IMR-90 (cell line): ENCODE results near the gene ZFR2. TPM values are rescaled to one million over a fixed set of nuclear protein-coding genes. Genes with fewer than 3 reads are reported as not detected.

Experiments used
- ATAC-seq: fragments of 200-7000 bp; cut with Tn5 transposase; 2 replicates; pipeline ENCODE4 v1.9.1; 2020; ENCODE audit warnings: low read depth, mild to moderate bottlenecking, moderate library complexity
- BruUV-seq: library from RNA; stranded (reverse); fragments of 400-500 nt; replicated peaks from 2 replicates; lab custom pipeline; 2021; lab: Mats Ljungman, UMichigan
- CTCF ChIA-PET: fragments of 300-600 bp; formaldehyde crosslinking; extraction: SDS; loops from one replicate; lab custom pipeline; 2021; ENCODE audit warnings: antibody characterized with exemption; lab: Yijun Ruan, JAX
- POLR2A ChIA-PET: fragments of 300-600 bp; sonication (Branson Sonifier 250); formaldehyde crosslinking; loops from one replicate; lab custom pipeline; 2022; ENCODE audit warnings: antibody characterized with exemption; ENCODE audit not compliant: unreplicated experiment; lab: Charles Lee
- DNase-seq: peaks from one replicate; pipeline ENCODE4 v3.0.0; 2013
- H2AFZ ChIP-seq: replicated peaks from 2 replicates; pipeline ENCODE3; 2013; ENCODE audit warnings: low read length, mild to moderate bottlenecking; ENCODE audit not compliant: poor library complexity
- H2AK5ac ChIP-seq: 2 replicates; pipeline ENCODE4 v1.6.1; 2013; ENCODE audit warnings: low read depth, low read length, inconsistent platforms
- H2AK9ac ChIP-seq: replicated peaks from 2 replicates; pipeline ENCODE3; 2013; ENCODE audit warnings: mild to moderate bottlenecking, low read depth, low read length, moderate library complexity; ENCODE audit not compliant: poor library complexity
- H2BK120ac ChIP-seq: 2 replicates; pipeline ENCODE4 v1.6.1; 2013; ENCODE audit warnings: low read depth, low read length, inconsistent platforms
- H2BK15ac ChIP-seq: 3 replicates; pipeline ENCODE4 v1.6.1; 2013; ENCODE audit warnings: low read depth, low read length, inconsistent platforms
- H2BK20ac ChIP-seq: 2 replicates; pipeline ENCODE4 v1.6.1; 2013; ENCODE audit warnings: low read depth, mild to moderate bottlenecking, inconsistent platforms, low read length, moderate library complexity
- H2BK5ac ChIP-seq: 2 replicates; pipeline ENCODE4 v1.6.1; 2013; ENCODE audit warnings: mild to moderate bottlenecking, low read depth, low read length, inconsistent platforms; ENCODE audit not compliant: poor library complexity, severe bottlenecking
- H3K14ac ChIP-seq: replicated peaks from 2 replicates; pipeline ENCODE4 v1.6.1; 2013; ENCODE audit warnings: low read depth, low read length, inconsistent platforms
- H3K18ac ChIP-seq: 2 replicates; pipeline ENCODE4 v1.6.1; 2013; ENCODE audit warnings: low read depth, low read length, control low read depth
- H3K23ac ChIP-seq: 2 replicates; pipeline ENCODE4 v1.6.1; 2013; ENCODE audit warnings: low read depth, low read length, inconsistent platforms
- H3K27ac ChIP-seq: 2 replicates; pipeline ENCODE4 v1.5.1; 2013; ENCODE audit warnings: mild to moderate bottlenecking, control low read depth, low read length; ENCODE audit not compliant: insufficient read depth
- H3K27me3 ChIP-seq: 2 replicates; pipeline ENCODE4 v1.6.1; 2013; ENCODE audit warnings: low read length; ENCODE audit not compliant: control insufficient read depth, insufficient read depth
- H3K36me3 ChIP-seq: 2 replicates; pipeline ENCODE4 v1.6.1; 2013; ENCODE audit warnings: low read length, mixed read lengths; ENCODE audit not compliant: control insufficient read depth, insufficient read depth
- H3K4ac ChIP-seq: 2 replicates; pipeline ENCODE4 v1.6.1; 2013; ENCODE audit warnings: low read depth, low read length, inconsistent platforms
- H3K4me1 ChIP-seq: 2 replicates; pipeline ENCODE4 v1.6.1; 2013; ENCODE audit warnings: low read length, mixed read lengths; ENCODE audit not compliant: control insufficient read depth, insufficient read depth
- H3K4me2 ChIP-seq: 2 replicates; pipeline ENCODE4 v1.6.1; 2013; ENCODE audit warnings: low read depth, mild to moderate bottlenecking, control low read depth, low read length, moderate library complexity
- H3K4me3 ChIP-seq: 2 replicates; pipeline ENCODE4 v1.5.1; 2013; ENCODE audit warnings: low read depth, mild to moderate bottlenecking, control low read depth, low read length, moderate library complexity; ENCODE audit not compliant: insufficient read depth
- H3K56ac ChIP-seq: 2 replicates; pipeline ENCODE4 v1.6.1; 2013; ENCODE audit warnings: low read length, inconsistent platforms; ENCODE audit not compliant: insufficient read depth; ENCODE audit errors: extremely low read depth
- H3K79me1 ChIP-seq, 2 experiments: 2 replicates each; pipeline ENCODE4 v1.6.1; 2013; ENCODE audit warnings: low read length in 2 of 2, inconsistent platforms in 1 of 2, low read depth in 1 of 2
- H3K9ac ChIP-seq: 2 replicates; pipeline ENCODE4 v1.6.1; 2013; ENCODE audit warnings: low read depth, low read length, control low read depth
- H3K9me1 ChIP-seq: 2 replicates; pipeline ENCODE4 v1.6.1; 2013; ENCODE audit warnings: low read length, inconsistent platforms; ENCODE audit not compliant: insufficient read depth
- H3K9me3 ChIP-seq: 2 replicates; pipeline ENCODE4 v1.6.1; 2013; ENCODE audit warnings: low read length; ENCODE audit not compliant: control insufficient read depth, insufficient read depth
- H4K20me1 ChIP-seq: 2 replicates; pipeline ENCODE4 v1.6.1; 2013; ENCODE audit warnings: low read length, inconsistent platforms; ENCODE audit not compliant: insufficient read depth
- H4K5ac ChIP-seq: 2 replicates; pipeline ENCODE4 v1.6.1; 2013; ENCODE audit warnings: mild to moderate bottlenecking, low read depth, low read length, control low read depth
- H4K8ac ChIP-seq, 2 experiments: 2 replicates each; pipeline ENCODE4 v1.6.1; 2013; ENCODE audit warnings: low read depth in 2 of 2, low read length in 2 of 2, control low read depth in 1 of 2, inconsistent platforms in 1 of 2
- H4K91ac ChIP-seq: 2 replicates; pipeline ENCODE4 v1.6.1; 2013; ENCODE audit warnings: low read depth, low read length, inconsistent platforms; ENCODE audit not compliant: insufficient read depth
- CHD1 ChIP-seq: IDR thresholded peaks from 2 replicates; pipeline ENCODE4 v1.6.1; 2012; ENCODE audit warnings: low read depth, low read length, improper control_type of control experiment
- CTCF ChIP-seq: conservative IDR thresholded peaks from 2 replicates; pipeline ENCODE4 v1.5.1; 2012; ENCODE audit warnings: mild to moderate bottlenecking, low read depth, low read length, improper control_type of control experiment
- FOS ChIP-seq: fragments of 150-350 bp; IDR thresholded peaks from 2 replicates; pipeline ENCODE4 v1.6.1; 2016; ENCODE audit warnings: low read depth, low read length
- MAZ ChIP-seq: IDR thresholded peaks from 2 replicates; pipeline ENCODE4 v1.6.1; 2012; ENCODE audit warnings: low read depth, mild to moderate bottlenecking, low read length, improper control_type of control experiment, moderate library complexity, borderline replicate concordance
- MXI1 ChIP-seq: IDR thresholded peaks from 2 replicates; pipeline ENCODE4 v1.6.1; 2012; ENCODE audit warnings: low read depth, mild to moderate bottlenecking, low read length, moderate library complexity, borderline replicate concordance
- POLR2A ChIP-seq: IDR thresholded peaks from 2 replicates; pipeline ENCODE4 v1.6.1; 2012; ENCODE audit warnings: mild to moderate bottlenecking, low read depth, low read length
- RCOR1 ChIP-seq: IDR thresholded peaks from 2 replicates; pipeline ENCODE4 v1.6.1; 2012; ENCODE audit warnings: mild to moderate bottlenecking, low read length, improper control_type of control experiment; ENCODE audit not compliant: insufficient replicate concordance
- RFX5 ChIP-seq: IDR thresholded peaks from 2 replicates; pipeline ENCODE4 v1.8.0; 2012; ENCODE audit warnings: low read depth, mild to moderate bottlenecking, low read length, moderate library complexity
- WGBS, 2 experiments: methylation state at CpG; one replicate each; pipeline versions ENCODE4 v1.1.5 to v1.1.7; 2013; ENCODE audit warnings: missing lambda C conversion rate in 2 of 2; ENCODE audit not compliant: insufficient read length in 1 of 2; ENCODE audit errors: extremely low coverage in 2 of 2; 5-methylcytosine and 5-hydroxymethylcytosine counted together
- dilution Hi-C: fragments of 300-500 bp; cut with HindIII; formaldehyde crosslinking; loops from one replicate; pipeline ENCODE4 v1.14.3; 2018; ENCODE audit warnings: low sequenced_read_pairs; ENCODE audit not compliant: unreplicated experiment
- in situ Hi-C: fragments of 300-500 bp; cut with MboI; formaldehyde crosslinking; loops from 3 replicates; pipeline ENCODE4 v1.14.3; 2019; ENCODE audit warnings: low sequenced_read_pairs, inconsistent platforms, mixed read lengths
- intact Hi-C: fragments of 100-400 bp; cut with micrococcal nuclease; formaldehyde crosslinking; loops from 2 replicates; pipeline ENCODE4 v1.10.0; 2022
- polyA plus RNA-seq, 3 experiments: library from polyadenylated mRNA; depleted of rRNA; stranded (reverse); fragments of >200 nt; gene quantifications; 2 replicates each; pipeline ENCODE4 v1.2.3, GENCODE V29; 2012; ENCODE audit warnings: low replicate concordance in 1 of 3
- total RNA-seq: library from RNA; depleted of rRNA; stranded (reverse); fragments of >200 nt; gene quantifications from 2 replicates; pipeline ENCODE4 v1.2.3, GENCODE V29; 2012
- TF ChIP-seq, protein P1 (sequence below): fragments of 150-350 bp; IDR thresholded peaks from 2 replicates; pipeline ENCODE4 v1.6.1; 2016; ENCODE audit warnings: low read depth, mild to moderate bottlenecking, low read length, moderate library complexity, borderline replicate concordance

Gene ZFR2
- total and polyA plus RNA-seq, 2 of the 4 experiments (the other 2 are of a cell fraction), result 0.19 TPM; not detected in 1

DNA sequence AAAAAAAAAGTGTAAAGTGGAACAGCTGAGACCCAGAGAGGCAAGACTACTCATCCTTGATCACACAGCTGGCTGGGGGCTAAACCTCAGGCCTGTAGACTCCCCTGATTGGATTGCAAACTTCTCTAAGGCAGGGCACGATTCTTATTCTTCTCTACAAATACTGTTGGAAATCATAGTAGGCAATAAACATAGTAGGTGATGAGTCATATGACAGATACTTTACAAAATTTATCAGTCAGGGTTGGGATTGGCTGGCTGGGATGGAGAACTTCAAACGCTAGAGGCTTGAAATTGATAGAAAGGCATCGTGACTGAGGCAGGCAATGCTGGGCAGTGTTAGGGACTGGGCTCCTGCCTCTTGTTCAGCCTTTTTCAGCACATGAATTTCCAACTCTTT lies 76.7 kb downstream of the ZFR2 start:
- no peak overlapping the region for H3K18ac ChIP-seq
- H3K4me2 ChIP-seq, result no peak overlapping the region
- no peak overlapping the region for H3K4me3 ChIP-seq
- no CpG with 5 or more reads among the region's 3 CpGs for WGBS, 2 experiments
- DNase-seq, result no peak
- ChIA-PET CTCF (no interaction called here), POLR2A (no interaction called here)
- no peak overlapping the region for H2BK5ac ChIP-seq
- H4K20me1 ChIP-seq, result no peaks in the 10 kb centered on the region
- peaks cover 10% of the 10 kb centered on the region for H3K27me3 ChIP-seq
- no peak overlapping the region for H3K23ac ChIP-seq
- no TSS peak for BruUV-seq
- no peak overlapping the region for H3K9ac ChIP-seq
- no peak overlapping the region for H4K8ac ChIP-seq
- no peak overlapping the region for H4K91ac ChIP-seq
- no peak overlapping the region for H2AK5ac ChIP-seq
- H2BK20ac ChIP-seq, result no peak overlapping the region
- H3K14ac ChIP-seq, result no peak overlapping the region
- no peak overlapping the region for H3K27ac ChIP-seq
- no peaks in the 10 kb centered on the region for H3K4me1 ChIP-seq
- H4K5ac ChIP-seq, result no peak overlapping the region
- no peaks in the 10 kb centered on the region for H3K36me3 ChIP-seq
- no peak overlapping the region for H2BK120ac ChIP-seq
- TF ChIP-seq, protein P1, sequence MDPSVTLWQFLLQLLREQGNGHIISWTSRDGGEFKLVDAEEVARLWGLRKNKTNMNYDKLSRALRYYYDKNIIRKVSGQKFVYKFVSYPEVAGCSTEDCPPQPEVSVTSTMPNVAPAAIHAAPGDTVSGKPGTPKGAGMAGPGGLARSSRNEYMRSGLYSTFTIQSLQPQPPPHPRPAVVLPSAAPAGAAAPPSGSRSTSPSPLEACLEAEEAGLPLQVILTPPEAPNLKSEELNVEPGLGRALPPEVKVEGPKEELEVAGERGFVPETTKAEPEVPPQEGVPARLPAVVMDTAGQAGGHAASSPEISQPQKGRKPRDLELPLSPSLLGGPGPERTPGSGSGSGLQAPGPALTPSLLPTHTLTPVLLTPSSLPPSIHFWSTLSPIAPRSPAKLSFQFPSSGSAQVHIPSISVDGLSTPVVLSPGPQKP, result no peak
- TF ChIP-seq RCOR1 (no peak), FOS (no peak), POLR2A (no peak), MAZ (no peak), CHD1 (no peak), CTCF (no peak), MXI1 (no peak), RFX5 (no peak)
- in situ Hi-C loops, result no loop called here
- dilution Hi-C loops, result no loop called here
- H3K9me3 ChIP-seq, result peaks cover 15% of the 10 kb centered on the region
- no peak overlapping the region for H3K4ac ChIP-seq
- no peak overlapping the region for H3K56ac ChIP-seq
- no peaks in the 10 kb centered on the region for H3K9me1 ChIP-seq
- no peak overlapping the region for H2AK9ac ChIP-seq
- H2AFZ ChIP-seq, result no peak overlapping the region
- no peak overlapping the region for H2BK15ac ChIP-seq
- H3K79me1 ChIP-seq, result no peaks in the 10 kb centered on the region
- ATAC-seq, result no peak
- intact Hi-C loops, result no loop called here
